Endodermal cell (in vitro differentiated cells): ENCODE measurements around the gene DTNB. TPM values are rescaled to one million over a fixed set of nuclear protein-coding genes. Genes with fewer than 3 reads are reported as not detected.

Experiments used
- DNase-seq: peaks from one replicate; pipeline ENCODE4 v3.0.0-alpha.2; 2017
- H3K27ac ChIP-seq: 2 replicates; pipeline ENCODE4 v1.5.1; 2013; ENCODE audit warnings: mild to moderate bottlenecking, low read depth, low read length, moderate library complexity
- H3K27me3 ChIP-seq: 2 replicates; pipeline ENCODE4 v1.6.1; 2013; ENCODE audit warnings: mild to moderate bottlenecking, low read length, moderate library complexity; ENCODE audit not compliant: insufficient read depth, control insufficient read depth, poor library complexity, severe bottlenecking
- H3K36me3 ChIP-seq: 2 replicates; pipeline ENCODE4 v1.7.0; 2013; ENCODE audit warnings: mild to moderate bottlenecking, low read length, moderate library complexity; ENCODE audit not compliant: control insufficient read depth, insufficient read depth
- H3K4me1 ChIP-seq: one replicate; pipeline ENCODE4 v1.7.0; 2013; ENCODE audit warnings: low read length; ENCODE audit not compliant: control insufficient read depth, insufficient read depth
- H3K4me3 ChIP-seq: 2 replicates; pipeline ENCODE4 v1.5.1; 2013; ENCODE audit warnings: mild to moderate bottlenecking, low read length, moderate library complexity
- H3K9ac ChIP-seq: 2 replicates; pipeline ENCODE4 v1.6.1; 2013; ENCODE audit warnings: mild to moderate bottlenecking, low read length, moderate library complexity; ENCODE audit not compliant: poor library complexity, severe bottlenecking; ENCODE audit errors: extremely low read depth
- H3K9me3 ChIP-seq: 2 replicates; pipeline ENCODE4 v1.6.1; 2013; ENCODE audit warnings: mild to moderate bottlenecking, low read length, moderate library complexity; ENCODE audit not compliant: control insufficient read depth
- H3K27ac Mint-ChIP-seq: 2 replicates; pipeline ENCODE4 v1.8.0; 2020; ENCODE audit warnings: mixed read lengths
- H3K27me3 Mint-ChIP-seq: 2 replicates; pipeline ENCODE4 v1.8.0; 2021; ENCODE audit warnings: mild to moderate bottlenecking, mixed read lengths; ENCODE audit not compliant: insufficient read depth
- H3K36me3 Mint-ChIP-seq: 2 replicates; pipeline ENCODE4 v1.8.0; 2020; ENCODE audit warnings: low read depth, mixed read lengths
- H3K4me1 Mint-ChIP-seq: 2 replicates; pipeline ENCODE4 v1.8.0; 2020; ENCODE audit warnings: mixed read lengths
- H3K4me3 Mint-ChIP-seq: 2 replicates; pipeline ENCODE4 v1.8.0; 2020; ENCODE audit warnings: mild to moderate bottlenecking, moderate library complexity, mixed read lengths
- H3K9me3 Mint-ChIP-seq: 2 replicates; pipeline ENCODE4 v1.8.0; 2020; ENCODE audit warnings: mild to moderate bottlenecking, mixed read lengths
- WGBS, 2 experiments: methylation state at CpG; one replicate each; pipeline versions ENCODE4 v1.1.5 to v1.1.7; 2013; ENCODE audit warnings: missing lambda C conversion rate in 2 of 2, mixed read lengths in 1 of 2; ENCODE audit not compliant: insufficient coverage in 1 of 2, insufficient read length in 1 of 2; 5-methylcytosine and 5-hydroxymethylcytosine counted together
- total RNA-seq, 2 donors: library from RNA; stranded (reverse); fragmentation: NEBNext Ultra II Directional in 1 of 2; extraction: Animal tissue kit (Norgen Biotek cat#: 25700) in 1 of 2; gene quantifications; 2 replicates in 1 of 2; 3 replicates in 1 of 2; pipeline ENCODE4 v1.2.1, GENCODE V29; 2021
- TF ChIP-seq, protein P1 (sequence below): fragments of 200-600 bp; sonication (generic); conservative IDR thresholded peaks from 2 replicates; pipeline ENCODE4 v1.5.0; 2021; ENCODE audit warnings: antibody characterized with exemption, mild to moderate bottlenecking

Gene DTNB
- total RNA-seq, 2 donors from 2014 or later: 38.8 to 48.7 TPM

DNA sequence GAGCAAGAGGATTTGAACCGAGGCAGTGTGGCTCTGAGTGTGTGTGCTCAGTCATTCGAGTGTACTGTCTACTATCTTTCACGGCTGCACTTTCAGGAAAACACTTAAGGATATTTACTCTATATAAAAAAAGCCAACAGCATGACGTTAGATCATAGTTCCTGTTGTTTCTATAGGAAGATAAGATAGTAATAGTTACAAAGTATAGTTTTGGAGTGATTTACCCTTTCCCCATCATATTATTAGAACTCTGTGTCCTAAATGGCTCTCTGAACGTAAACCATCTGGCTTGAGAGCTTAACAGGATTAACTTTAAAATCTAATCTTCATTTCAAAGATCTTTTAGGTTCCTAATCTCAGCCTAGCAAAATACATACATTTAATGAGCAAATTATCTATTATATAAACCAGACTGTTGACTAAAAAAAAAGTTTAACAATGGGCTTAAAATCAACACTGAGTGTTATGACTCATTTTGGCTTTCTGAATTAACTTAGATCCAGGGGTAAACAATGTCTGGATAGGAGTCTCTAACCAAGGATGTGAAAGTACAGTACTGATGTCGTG is 181.3 kb downstream of the DTNB start:
- H3K27me3 ChIP-seq: no peaks in the 10 kb centered on the region
- H3K4me3 Mint-ChIP-seq: no peak overlapping the region
- no peak overlapping the region for H3K4me3 ChIP-seq
- H3K9me3 ChIP-seq: no peaks in the 10 kb centered on the region
- no peaks in the 10 kb centered on the region for H3K36me3 ChIP-seq
- no peak overlapping the region for H3K27ac ChIP-seq
- DNase-seq: no peak
- H3K4me1 Mint-ChIP-seq: peaks cover 24% of the 10 kb centered on the region
- no peaks in the 10 kb centered on the region for H3K9me3 Mint-ChIP-seq
- no peaks in the 10 kb centered on the region for H3K27me3 Mint-ChIP-seq
- H3K27ac Mint-ChIP-seq: no peak overlapping the region
- H3K4me1 ChIP-seq: peaks cover 6% of the 10 kb centered on the region
- 87 to 90% methylated on average over 3 to 5 of the region's 6 CpGs for WGBS, 2 experiments
- H3K9ac ChIP-seq: no peak overlapping the region
- H3K36me3 Mint-ChIP-seq: peaks cover 4% of the 10 kb centered on the region
- TF ChIP-seq, protein P1, sequence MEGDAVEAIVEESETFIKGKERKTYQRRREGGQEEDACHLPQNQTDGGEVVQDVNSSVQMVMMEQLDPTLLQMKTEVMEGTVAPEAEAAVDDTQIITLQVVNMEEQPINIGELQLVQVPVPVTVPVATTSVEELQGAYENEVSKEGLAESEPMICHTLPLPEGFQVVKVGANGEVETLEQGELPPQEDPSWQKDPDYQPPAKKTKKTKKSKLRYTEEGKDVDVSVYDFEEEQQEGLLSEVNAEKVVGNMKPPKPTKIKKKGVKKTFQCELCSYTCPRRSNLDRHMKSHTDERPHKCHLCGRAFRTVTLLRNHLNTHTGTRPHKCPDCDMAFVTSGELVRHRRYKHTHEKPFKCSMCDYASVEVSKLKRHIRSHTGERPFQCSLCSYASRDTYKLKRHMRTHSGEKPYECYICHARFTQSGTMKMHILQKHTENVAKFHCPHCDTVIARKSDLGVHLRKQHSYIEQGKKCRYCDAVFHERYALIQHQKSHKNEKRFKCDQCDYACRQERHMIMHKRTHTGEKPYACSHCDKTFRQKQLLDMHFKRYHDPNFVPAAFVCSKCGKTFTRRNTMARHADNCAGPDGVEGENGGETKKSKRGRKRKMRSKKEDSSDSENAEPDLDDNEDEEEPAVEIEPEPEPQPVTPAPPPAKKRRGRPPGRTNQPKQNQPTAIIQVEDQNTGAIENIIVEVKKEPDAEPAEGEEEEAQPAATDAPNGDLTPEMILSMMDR: no peak

DNA sequence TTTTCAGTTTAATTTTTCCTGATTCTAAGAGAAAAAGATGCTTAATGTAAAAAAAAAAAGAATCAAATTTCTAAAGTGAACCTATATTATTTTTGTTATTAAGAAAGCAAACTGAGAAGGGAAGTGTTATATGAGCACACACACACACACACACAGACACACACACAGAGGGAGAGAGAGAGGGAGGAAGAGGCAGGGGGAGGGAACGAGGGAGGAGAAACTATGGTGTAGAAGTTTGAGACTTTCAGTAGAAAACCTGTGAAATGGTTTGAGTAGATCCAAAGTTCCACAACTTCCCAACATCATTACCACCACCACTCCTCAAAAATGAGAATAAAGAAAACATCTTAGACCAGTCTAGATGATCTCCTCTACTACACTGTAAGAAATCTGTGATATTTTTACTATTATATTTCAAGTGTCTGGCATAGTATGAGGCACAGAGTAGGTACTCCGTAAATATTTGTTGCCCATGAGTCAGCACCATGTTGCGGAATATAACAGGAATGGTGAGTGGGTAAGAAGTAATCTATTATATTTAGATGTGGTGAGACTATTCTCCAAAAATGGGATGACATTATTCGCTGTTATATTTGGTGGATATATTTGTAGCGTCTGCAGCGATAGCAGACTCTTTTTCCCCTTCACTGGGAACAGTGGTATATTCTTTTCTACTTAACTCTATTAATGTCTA is 182.2 kb downstream of the DTNB start:
- WGBS, 2 experiments: 90 to 100% methylated on average over 2 of the region's 6 CpGs

DNA sequence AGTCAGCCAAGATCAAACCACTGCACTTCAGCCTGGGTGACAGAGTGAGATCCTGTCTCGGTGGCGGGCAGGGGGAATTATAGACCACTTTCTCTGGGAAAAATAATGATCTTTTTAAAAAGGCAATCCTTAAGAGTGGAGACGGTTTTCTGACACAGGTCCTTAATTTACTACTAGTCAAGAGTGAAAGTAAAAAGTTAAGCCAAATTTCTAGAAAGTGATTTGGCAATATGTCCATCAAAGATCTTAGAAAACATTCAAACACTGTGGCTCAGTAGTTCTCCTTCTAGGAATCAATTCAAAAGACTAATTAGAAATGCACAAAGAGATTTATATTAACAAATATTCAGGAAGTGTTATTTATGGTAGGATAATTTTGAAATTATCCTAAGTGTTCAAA is 183.2 kb downstream of the DTNB start:
- H3K27me3 ChIP-seq: no peaks in the 10 kb centered on the region
- no peak overlapping the region for H3K27ac Mint-ChIP-seq
- no peak overlapping the region for H3K4me3 Mint-ChIP-seq
- no peak overlapping the region for H3K27ac ChIP-seq
- H3K4me3 ChIP-seq: no peak overlapping the region
- TF ChIP-seq, protein P1: no peak
- H3K9me3 Mint-ChIP-seq: no peaks in the 10 kb centered on the region
- H3K27me3 Mint-ChIP-seq: no peaks in the 10 kb centered on the region
- DNase-seq: no peak
- peaks cover 6% of the 10 kb centered on the region for H3K4me1 ChIP-seq
- no peaks in the 10 kb centered on the region for H3K36me3 ChIP-seq
- no peaks in the 10 kb centered on the region for H3K9me3 ChIP-seq
- H3K36me3 Mint-ChIP-seq: peaks cover 10% of the 10 kb centered on the region
- peaks cover 24% of the 10 kb centered on the region for H3K4me1 Mint-ChIP-seq
- WGBS, 2 experiments: 96% methylated on average over 3 of the region's 3 CpGs; no CpG with 5 or more reads in 1 of the 2 experiments
- H3K9ac ChIP-seq: no peak overlapping the region

More for the DNA sequence above, 182.2 kb downstream of the DTNB start:
- no peak overlapping the region for H3K27ac ChIP-seq
- H3K4me1 ChIP-seq: peaks cover 6% of the 10 kb centered on the region
- H3K27me3 Mint-ChIP-seq: no peaks in the 10 kb centered on the region
- TF ChIP-seq, protein P1: no peak
- H3K4me1 Mint-ChIP-seq: peaks cover 24% of the 10 kb centered on the region
- H3K9ac ChIP-seq: no peak overlapping the region
- H3K9me3 ChIP-seq: no peaks in the 10 kb centered on the region
- H3K36me3 Mint-ChIP-seq: peaks cover 10% of the 10 kb centered on the region
- no peak overlapping the region for H3K4me3 Mint-ChIP-seq
- no peak overlapping the region for H3K27ac Mint-ChIP-seq
- no peak for DNase-seq
- H3K9me3 Mint-ChIP-seq: no peaks in the 10 kb centered on the region
- no peak overlapping the region for H3K4me3 ChIP-seq
- no peaks in the 10 kb centered on the region for H3K27me3 ChIP-seq
- no peaks in the 10 kb centered on the region for H3K36me3 ChIP-seq
